ENCODE data around the gene PPP2R5B.

PPP2R5B gene

GRCh38 chr11:64906314-64906635 lies 18.2 kb upstream of the PPP2R5B start:
- no peak for DNase-seq

- DNase-seq, result no peak
Measured at GRCh38 chr11:64908766-64909165, 15.7 kb upstream of the PPP2R5B start.

- no peak for DNase-seq
Measured at GRCh38 chr11:64909653-64910343, 14.7 kb upstream of the PPP2R5B start.

DNA sequence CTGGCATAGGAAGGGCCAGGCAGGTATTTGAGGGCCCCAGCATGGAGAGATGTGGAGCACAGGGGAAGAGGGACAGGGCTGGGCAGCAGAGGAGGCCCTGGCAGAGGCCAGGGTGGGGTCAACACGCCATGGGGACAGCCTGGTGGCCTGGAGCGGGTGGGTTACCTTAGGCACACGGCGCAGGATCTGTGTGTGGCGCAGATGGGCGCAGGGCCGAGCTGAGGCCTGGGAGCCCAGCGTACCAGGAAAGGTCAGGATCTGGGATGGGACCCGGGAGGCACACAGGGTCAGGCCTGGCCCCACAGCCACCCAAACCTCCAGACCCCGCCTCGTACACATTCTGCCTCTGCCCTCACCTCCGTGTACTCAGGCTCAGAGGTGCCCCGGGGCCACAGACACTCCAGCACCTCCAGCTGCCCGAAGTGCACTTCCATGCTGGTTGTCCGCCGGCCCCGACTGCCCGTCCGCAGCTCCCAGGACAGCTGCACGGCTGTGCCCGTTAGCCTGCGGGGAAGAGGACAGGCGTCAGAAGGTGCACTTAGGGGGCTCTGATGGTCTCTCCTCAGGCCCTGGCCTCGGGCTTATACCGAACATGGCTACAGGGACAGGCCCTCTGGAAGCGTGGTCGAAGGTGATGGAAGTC lies 13.9 kb upstream of the PPP2R5B start:
- DNase-seq, result no peak

- DNase-seq, result no peak
Measured at GRCh38 chr11:64911142-64911541, 13.3 kb upstream of the PPP2R5B start.

GRCh38 chr11:64911689-64912088 lies 12.8 kb upstream of the PPP2R5B start:
- DNase-seq, result no peak

DNA sequence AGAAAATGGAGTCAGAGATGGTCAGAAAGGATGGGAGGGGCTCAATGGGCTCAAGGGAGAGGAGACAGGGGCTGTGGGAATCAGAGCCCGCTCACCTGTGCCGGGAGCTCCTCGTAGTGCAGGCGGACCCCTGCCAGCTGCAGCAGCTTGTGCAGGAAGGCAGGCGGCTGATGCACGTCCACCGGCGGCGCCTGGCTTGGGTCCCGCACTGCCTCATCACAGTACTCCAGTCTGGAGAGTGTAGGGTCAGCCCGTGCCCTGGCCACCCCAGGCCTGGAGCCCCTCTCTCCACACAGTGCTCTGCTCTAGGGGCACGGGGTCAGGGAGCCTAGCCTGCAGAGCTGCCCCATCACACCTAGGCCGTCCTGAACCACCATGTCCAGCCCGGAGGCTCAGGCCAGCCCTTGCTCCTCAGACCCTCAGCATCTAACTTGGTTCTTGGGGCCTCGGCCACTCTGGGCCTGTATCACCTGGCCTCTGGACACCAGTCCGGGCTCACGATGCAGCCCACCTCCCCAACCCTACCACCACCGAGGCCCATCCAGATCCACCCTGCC lies 11.2 kb upstream of the PPP2R5B start:
- DNase-seq, result no peak

DNA sequence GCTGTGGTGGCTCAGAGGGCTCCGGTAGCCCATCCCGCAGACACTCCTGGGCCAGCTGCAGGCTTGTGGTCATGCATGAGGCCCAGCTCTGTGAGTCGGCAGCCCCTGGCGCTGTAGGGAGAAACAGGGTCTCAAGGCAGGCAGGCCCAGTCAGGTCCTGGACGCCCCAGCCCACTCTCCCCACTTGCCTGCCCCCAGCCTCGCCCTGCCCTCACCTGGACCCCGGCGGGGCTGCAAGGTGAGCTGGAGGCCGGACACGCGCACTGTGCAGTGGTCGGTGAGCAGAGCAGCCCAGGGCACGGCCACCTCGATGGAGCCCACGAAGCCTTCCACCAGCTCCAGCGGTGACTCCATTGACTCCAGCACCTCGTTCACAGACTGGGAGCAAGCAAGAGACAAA lies 10.4 kb upstream of the PPP2R5B start:
- DNase-seq, result no peak

DNA sequence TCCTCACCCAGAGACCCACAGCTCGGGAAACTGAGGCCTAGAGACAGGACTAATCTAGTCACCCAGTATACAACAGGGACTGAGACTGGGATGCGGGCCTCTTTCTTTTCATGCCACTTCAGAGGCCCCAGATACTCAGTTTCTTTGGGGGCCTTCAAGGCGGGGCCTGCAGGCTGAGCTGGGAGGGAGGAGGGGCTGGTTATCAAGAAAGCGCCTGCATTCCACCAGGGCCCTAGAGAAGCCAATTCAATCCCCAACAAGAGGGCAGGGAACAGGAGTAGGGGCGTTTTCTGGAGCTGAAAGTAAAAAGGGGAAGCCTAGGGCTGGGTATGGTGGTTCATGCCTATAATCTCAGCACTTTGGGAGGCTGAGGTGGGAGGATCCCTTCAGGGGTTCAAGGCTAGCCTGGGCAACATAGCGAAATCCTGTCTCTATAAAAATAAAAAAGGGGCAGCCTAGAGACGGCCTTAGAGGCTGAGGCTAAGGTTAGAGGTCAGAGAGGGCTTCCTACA lies 9.1 kb upstream of the PPP2R5B start:
- DNase-seq, result no peak

DNA sequence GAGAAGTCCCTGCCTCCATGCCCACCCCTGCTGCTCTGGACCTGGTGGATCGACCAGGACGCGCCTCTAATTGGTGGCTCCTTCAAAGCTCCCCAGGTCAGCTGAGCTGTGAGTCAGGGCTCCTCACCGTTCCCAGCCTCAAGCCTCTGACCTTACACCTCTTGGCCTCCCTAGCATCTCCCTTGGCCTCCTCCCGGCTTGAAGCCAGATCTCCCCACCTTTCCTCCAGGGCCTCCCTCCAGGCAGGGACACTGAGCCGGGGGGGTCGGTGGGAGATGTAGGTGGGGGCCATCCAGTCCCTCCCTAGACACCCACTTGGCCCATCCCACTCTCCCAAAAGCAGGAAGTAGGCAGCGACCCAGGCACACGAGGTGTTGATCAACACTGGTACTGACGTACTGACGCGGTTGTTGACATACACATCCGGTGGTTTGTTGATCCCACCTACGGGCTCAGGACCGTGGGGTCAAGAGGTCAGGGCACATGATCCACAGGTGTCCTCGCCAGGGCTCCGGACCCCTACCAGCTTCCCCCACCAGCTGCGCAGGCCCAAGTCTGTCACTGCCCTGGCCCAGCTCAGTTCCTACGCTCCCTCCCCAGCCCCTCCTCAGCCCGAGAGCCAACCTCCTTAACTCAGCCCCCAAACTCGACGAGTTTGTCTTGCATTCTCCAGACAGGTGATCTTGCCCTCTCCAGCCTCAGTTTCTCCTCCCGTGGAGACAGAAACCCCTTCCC lies 8.3 kb upstream of the PPP2R5B start:
- peak in 3 of 56 donors; percentile 19 to 48 (median 20) for DNase-seq

- peak; percentile 77 to 99 (median 97) for DNase-seq
Measured at GRCh38 chr11:64916775-64917662, 7.5 kb upstream of the PPP2R5B start, which contains the start of gene ATG2A. ATG2A (minus strand) TSS chr11:64917209; CDS start chr11:64917135, 74 bp downstream.

- DNase-seq, result no peak
Measured at GRCh38 chr11:64917663-64917995, 6.9 kb upstream of the PPP2R5B start.

GRCh38 chr11:64918017-64918416 lies 6.5 kb upstream of the PPP2R5B start:
- DNase-seq, result peak in 3 of 56 donors; percentile 8 to 19 (median 14)

- peak in 3 of 56 donors; percentile 6 to 11 (median 7) for DNase-seq
Measured at GRCh38 chr11:64919627-64920026, 4.9 kb upstream of the PPP2R5B start.

GRCh38 chr11:64920124-64920523 lies 4.4 kb upstream of the PPP2R5B start:
- DNase-seq, result no peak

GRCh38 chr11:64921384-64921783 lies 3.1 kb upstream of the PPP2R5B start:
- no peak for DNase-seq

DNA sequence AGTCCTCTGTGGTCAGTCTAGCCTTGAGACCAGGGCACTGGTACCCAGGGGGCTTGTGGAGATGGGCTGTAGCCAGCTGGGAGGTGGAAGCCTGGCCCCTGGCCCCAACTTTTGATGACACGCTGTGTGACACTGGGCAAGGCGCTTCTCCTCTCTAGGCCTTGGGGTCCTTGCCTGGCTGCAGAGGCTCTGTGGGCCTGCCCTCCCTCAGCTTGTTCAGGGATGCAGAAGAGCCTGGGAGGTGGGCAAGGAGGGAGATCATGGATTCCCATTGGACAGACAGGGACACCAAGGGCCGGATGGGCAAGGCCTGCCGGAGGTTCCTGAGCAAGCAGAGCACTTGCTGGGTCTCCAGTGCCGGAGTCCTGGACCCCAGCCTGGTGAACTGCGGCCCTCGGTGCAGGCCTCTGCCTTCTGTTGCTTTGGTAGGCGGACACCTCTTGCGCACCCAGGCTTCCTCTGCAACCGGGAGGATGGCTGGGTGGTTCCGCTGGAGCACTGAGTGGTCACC lies 1.3 kb upstream of the PPP2R5B start:
- DNase-seq, result no peak

- peak in 5 of 56 donors; percentile 22 to 53 (median 41) for DNase-seq
Measured at GRCh38 chr11:64924910-64925284, 408 bp downstream of the PPP2R5B start.

DNA sequence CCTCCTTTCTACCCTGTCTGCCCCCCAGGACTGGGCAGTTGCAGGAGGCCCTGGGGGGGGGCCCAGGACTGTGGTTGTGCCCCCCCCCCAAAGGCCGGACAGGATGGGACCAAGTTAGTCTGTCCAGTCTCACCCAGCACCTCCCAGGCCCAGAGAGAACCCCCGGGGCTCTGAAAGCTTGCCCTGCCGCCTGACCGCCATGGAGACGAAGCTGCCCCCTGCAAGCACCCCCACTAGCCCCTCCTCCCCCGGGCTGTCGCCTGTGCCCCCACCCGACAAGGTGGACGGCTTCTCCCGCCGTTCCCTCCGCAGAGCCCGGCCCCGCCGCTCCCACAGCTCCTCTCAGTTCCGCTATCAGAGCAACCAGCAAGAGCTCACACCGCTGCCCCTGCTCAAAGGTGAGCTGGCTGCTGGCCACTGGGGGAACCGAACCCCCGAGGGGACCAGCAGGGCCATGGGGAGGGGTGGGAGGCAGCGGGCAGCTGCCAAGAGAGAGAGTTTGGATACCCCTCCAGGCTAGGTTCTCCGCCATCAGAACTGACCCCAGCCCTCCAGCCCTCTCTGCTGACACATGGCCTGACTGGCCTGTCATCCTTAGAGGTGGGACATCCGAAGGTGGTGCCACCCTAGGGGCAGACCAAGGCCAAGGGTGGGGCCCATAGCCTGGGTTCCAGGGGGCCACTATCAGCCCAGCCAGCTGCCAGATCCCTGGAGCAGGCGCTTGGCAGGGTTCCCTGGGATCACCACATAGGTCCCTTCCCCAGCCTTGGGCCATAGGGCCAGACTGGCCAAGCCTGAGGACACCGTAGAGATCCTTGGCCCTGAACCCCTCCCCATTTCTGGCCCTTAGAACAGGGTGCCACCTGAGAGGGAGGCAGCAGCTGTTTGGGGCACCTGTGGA lies 1.3 kb downstream of the PPP2R5B start:
- DNase-seq, result peak in 1 of 56 donors; percentile 26

DNA sequence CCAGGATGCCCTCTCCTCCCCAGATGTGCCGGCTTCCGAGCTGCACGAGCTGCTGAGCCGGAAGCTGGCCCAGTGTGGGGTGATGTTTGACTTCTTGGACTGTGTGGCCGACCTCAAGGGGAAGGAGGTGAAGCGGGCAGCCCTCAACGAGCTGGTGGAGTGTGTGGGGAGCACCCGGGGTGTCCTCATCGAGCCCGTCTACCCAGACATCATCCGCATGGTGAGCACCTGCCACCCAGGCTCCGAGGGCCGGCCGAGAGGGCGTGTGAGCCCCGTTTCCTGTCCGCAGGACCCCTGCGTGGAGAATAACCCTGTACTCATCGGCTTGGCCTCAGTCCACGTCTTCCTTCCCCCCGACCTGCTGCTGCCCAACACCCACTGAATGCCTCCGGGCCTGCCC lies 2.2 kb downstream of the PPP2R5B start:
- DNase-seq, result no peak
